B cell (primary cell): ENCODE data around the gene MBNL2. TPM values are rescaled to one million over a fixed set of nuclear protein-coding genes. Genes with fewer than 3 reads are reported as not detected.

Source experiments
- ATAC-seq: fragments of 200-7000 bp; cut with Tn5 transposase; one replicate; pipeline ENCODE4 v1.10.0; 2021; ENCODE audit warnings: low read depth, mild to moderate bottlenecking, moderate number of reproducible peaks, moderate library complexity
- CTCF ChIA-PET: fragments of 350-600 bp; sonication (Branson Sonifier 250); formaldehyde crosslinking; loops from one replicate; lab custom pipeline; 2021; ENCODE audit warnings: antibody characterized with exemption, inconsistent platforms; lab: Charles Lee
- POLR2A ChIA-PET: fragments of 350-600 bp; sonication (Branson Sonifier 250); formaldehyde crosslinking; loops from one replicate; lab custom pipeline; 2021; ENCODE audit warnings: antibody characterized with exemption; lab: Charles Lee
- DNase-seq: peaks from one replicate; pipeline ENCODE4 v3.0.0; 2013
- H2AFZ ChIP-seq: 2 replicates; pipeline ENCODE4 v1.6.1; 2012; ENCODE audit warnings: mild to moderate bottlenecking, low read depth, low read length; ENCODE audit not compliant: insufficient read depth, poor library complexity, severe bottlenecking
- H3K27ac ChIP-seq, 2 donors: 1 replicate in 1 of 2; 2 replicates in 1 of 2; pipeline ENCODE4 v1.5.1; 2012 to 2013; ENCODE audit warnings: low read length in 2 of 2, mild to moderate bottlenecking in 2 of 2, moderate library complexity in 1 of 2
- H3K27me3 ChIP-seq, 4 experiments: fragments of 200-600 bp in 1 of 4; sonication (generic) in 1 of 4; replicated peaks in 1 of 4; 1 replicate in 2 of 4; 2 replicates in 2 of 4; pipeline versions ENCODE4 v1.6.1 to v1.7.0; 2013 to 2016; ENCODE audit warnings: low read length in 3 of 4, mild to moderate bottlenecking in 2 of 4, mixed read lengths in 1 of 4, moderate library complexity in 1 of 4; ENCODE audit not compliant: insufficient read depth in 4 of 4, control insufficient read depth in 3 of 4; ENCODE audit errors: control extremely low read depth in 1 of 4
- H3K36me3 ChIP-seq, 2 experiments: replicated peaks in 1 of 2; 1 replicate in 1 of 2; 2 replicates in 1 of 2; pipeline versions ENCODE4 v1.6.1 to v1.7.1; 2013; ENCODE audit warnings: low read length in 1 of 2; ENCODE audit not compliant: insufficient read depth in 2 of 2, control insufficient read depth in 1 of 2; ENCODE audit errors: control extremely low read depth in 1 of 2, extremely low read depth in 1 of 2
- H3K4me1 ChIP-seq, 2 donors: fragments of 200-600 bp in 1 of 2; sonication (generic) in 1 of 2; 1 replicate in 1 of 2; 2 replicates in 1 of 2; pipeline versions ENCODE4 v1.5.1 to v1.6.1; 2013 to 2017; ENCODE audit warnings: low read length in 2 of 2; ENCODE audit not compliant: control insufficient read depth in 2 of 2, insufficient read depth in 2 of 2
- H3K4me2 ChIP-seq: replicated peaks from 2 replicates; pipeline ENCODE3; 2012; ENCODE audit warnings: mild to moderate bottlenecking, low read depth, low read length; ENCODE audit not compliant: poor library complexity, severe bottlenecking
- H3K4me3 ChIP-seq, 5 experiments: fragments of 200-600 bp in 1 of 5; sonication (generic) in 1 of 5; 1 replicate in 3 of 5; 2 replicates in 2 of 5; pipeline versions ENCODE4 v1.5.1 to v1.7.0; 2011 to 2016; ENCODE audit warnings: low read length in 4 of 5, mild to moderate bottlenecking in 4 of 5, low read depth in 2 of 5, control low read depth in 1 of 5, moderate library complexity in 1 of 5; ENCODE audit not compliant: insufficient read depth in 1 of 5; ENCODE audit errors: control extremely low read depth in 1 of 5, extremely low read depth in 1 of 5
- H3K79me2 ChIP-seq: fragments of 200-600 bp; sonication (generic); one replicate; pipeline ENCODE4 v1.6.0; 2016; ENCODE audit warnings: low read length; ENCODE audit not compliant: control insufficient read depth, insufficient read depth
- H3K9ac ChIP-seq: fragments of 200-600 bp; sonication (generic); 2 replicates; pipeline ENCODE4 v1.6.1; 2017; ENCODE audit warnings: mild to moderate bottlenecking, low read length, moderate library complexity
- H3K9me3 ChIP-seq, 3 donors: one replicate each; pipeline versions ENCODE4 v1.6.1 to v1.7.1; 2013; ENCODE audit warnings: low read length in 2 of 3; ENCODE audit not compliant: control insufficient read depth in 2 of 3, insufficient read depth in 1 of 3; ENCODE audit errors: control extremely low read depth in 1 of 3
- H4K20me1 ChIP-seq: 2 replicates; pipeline ENCODE4 v1.6.0; 2012; ENCODE audit warnings: mild to moderate bottlenecking, low read length; ENCODE audit not compliant: insufficient read depth, control insufficient read depth, poor library complexity, severe bottlenecking
- H3K27ac Mint-ChIP-seq: one replicate; pipeline ENCODE4 v1.8.0; 2021; ENCODE audit warnings: mixed read lengths
- H3K27me3 Mint-ChIP-seq: one replicate; pipeline ENCODE4 v1.8.0; 2021; ENCODE audit warnings: mixed read lengths
- H3K4me1 Mint-ChIP-seq: one replicate; pipeline ENCODE4 v1.8.0; 2021; ENCODE audit warnings: mixed read lengths
- H3K4me3 Mint-ChIP-seq: one replicate; pipeline ENCODE4 v1.8.0; 2021; ENCODE audit warnings: mixed read lengths
- H3K9me3 Mint-ChIP-seq: one replicate; pipeline ENCODE4 v1.8.0; 2022; ENCODE audit warnings: mixed read lengths; ENCODE audit not compliant: insufficient read depth
- CTCF ChIP-seq: fragments of 200-600 bp; IDR thresholded peaks from one replicate; pipeline ENCODE4 v1.8.0; 2022; ENCODE audit warnings: antibody characterized with exemption, mild to moderate bottlenecking
- EZH2 ChIP-seq: IDR thresholded peaks from 2 replicates; pipeline ENCODE4 v1.6.1; 2012; ENCODE audit warnings: borderline replicate concordance, low read depth, mild to moderate bottlenecking, moderate library complexity, low read length; ENCODE audit not compliant: insufficient read depth, poor library complexity, severe bottlenecking
- WGBS: methylation state at CpG from one replicate; pipeline ENCODE4 v1.1.5; 2013; ENCODE audit warnings: missing lambda C conversion rate; ENCODE audit not compliant: insufficient coverage; 5-methylcytosine and 5-hydroxymethylcytosine counted together
- intact Hi-C: fragments of 100-400 bp; cut with micrococcal nuclease; formaldehyde crosslinking; loops from one replicate; pipeline ENCODE4 v1.10.0; 2022
- polyA plus RNA-seq: library from polyadenylated mRNA; depleted of rRNA; stranded (reverse); fragments of >200 nt; gene quantifications from 2 replicates; pipeline ENCODE4 v1.2.3, GENCODE V29; 2012
- total RNA-seq, 2 donors: library from RNA; stranded (reverse); fragments of 120-200 nt in 1 of 2; gene quantifications; 1 replicate in 1 of 2; 2 replicates in 1 of 2; pipeline versions ENCODE4 v1.2.3 to v1.2.4, GENCODE V29; 2013 to 2022

The MBNL2 gene
- total and polyA plus RNA-seq, 2 donors (not counting 1 experiment from before 2014, with no cell fraction given): 6.9 to 50.1 TPM

DNA sequence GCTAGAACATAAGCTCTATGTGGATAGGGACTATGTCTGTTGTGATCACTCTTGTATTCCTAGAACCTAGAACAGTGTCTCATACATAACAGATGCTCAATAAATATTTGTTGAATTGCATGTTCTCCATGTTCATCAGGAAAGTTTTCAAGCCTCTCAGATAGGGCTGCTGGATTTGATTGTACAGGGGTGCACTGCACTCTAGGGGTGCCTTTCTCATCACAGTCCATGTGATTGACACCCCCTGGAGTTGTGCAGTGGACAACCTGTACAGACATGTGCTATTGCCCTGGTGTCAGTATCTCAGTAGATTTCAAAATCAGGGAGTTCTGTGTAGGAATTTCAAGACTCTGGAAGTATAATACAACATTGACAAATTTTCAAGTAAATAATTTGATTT is 58.9 kb downstream of the MBNL2 start:
- intact Hi-C loops: no loop called here
- Mint-ChIP-seq H3K9me3 (no peaks in the 10 kb centered on the region), H3K27ac (no peak overlapping the region), H3K27me3 (no peaks in the 10 kb centered on the region), H3K4me1 (peaks cover 64% of the 10 kb centered on the region), H3K4me3 (no peak overlapping the region)
- no peak overlapping the region for H3K27ac ChIP-seq
- H2AFZ ChIP-seq: no peak overlapping the region
- no peak for TF ChIP-seq EZH2
- no peak for TF ChIP-seq CTCF
- ChIA-PET POLR2A (no interaction called here), CTCF (no interaction called here)
- DNase-seq (no peak), ATAC-seq (no peak)
- H4K20me1 ChIP-seq: peaks cover 78% of the 10 kb centered on the region
- H3K27me3 ChIP-seq: no peaks in the 10 kb centered on the region
- peaks cover 0 to 5% of the 10 kb centered on the region in 2 experiments for H3K36me3 ChIP-seq
- H3K4me3 ChIP-seq: no peak overlapping the region
- H3K9me3 ChIP-seq: no peaks in the 10 kb centered on the region
- peaks cover 5 to 8% of the 10 kb centered on the region in 2 donors for H3K4me1 ChIP-seq
- H3K79me2 ChIP-seq: peaks cover 74% of the 10 kb centered on the region
- no peak overlapping the region for H3K4me2 ChIP-seq
- no peak overlapping the region for H3K9ac ChIP-seq

DNA sequence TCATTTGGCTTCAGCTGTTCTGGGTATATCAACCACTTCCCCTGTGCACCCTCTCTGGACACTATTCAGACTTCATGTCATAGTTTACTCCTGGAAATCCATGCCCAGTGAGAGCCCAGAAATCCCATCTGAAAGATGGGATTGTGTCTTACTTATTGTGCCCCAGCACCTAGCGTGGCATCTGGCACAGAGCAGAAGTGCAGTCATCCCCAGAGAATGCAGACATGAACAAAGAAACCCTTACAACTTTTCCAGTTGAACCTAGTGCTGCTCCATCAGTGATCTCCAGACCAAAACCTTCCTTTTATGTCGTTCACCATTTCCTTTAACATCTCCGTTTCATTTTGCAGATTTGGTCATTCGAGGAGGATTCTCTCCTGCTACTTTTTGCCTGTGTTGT is 60.6 kb downstream of the MBNL2 start:
- H3K27ac ChIP-seq: no peak overlapping the region

More for the DNA sequence above, 60.6 kb downstream of the MBNL2 start:
- Mint-ChIP-seq H3K27ac (no peak overlapping the region), H3K27me3 (no peaks in the 10 kb centered on the region), H3K4me1 (peaks cover 56% of the 10 kb centered on the region), H3K4me3 (no peak overlapping the region), H3K9me3 (no peaks in the 10 kb centered on the region)
- no peak overlapping the region for H3K4me2 ChIP-seq
- no peak overlapping the region for H3K9ac ChIP-seq
- ATAC-seq: no peak
- no peak overlapping the region for H3K4me3 ChIP-seq
- no peak for DNase-seq
- peaks cover 81% of the 10 kb centered on the region for H4K20me1 ChIP-seq
- 89% methylated on average over 4 of the region's 4 CpGs for WGBS
- H3K36me3 ChIP-seq: peaks cover 0 to 3% of the 10 kb centered on the region in 2 experiments
- H2AFZ ChIP-seq: no peak overlapping the region
- H3K27me3 ChIP-seq: no peaks in the 10 kb centered on the region
- peaks cover 0 to 2% of the 10 kb centered on the region in 2 donors for H3K4me1 ChIP-seq
- ChIA-PET POLR2A (no interaction called here), CTCF (no interaction called here)
- intact Hi-C loops: no loop called here
- H3K9me3 ChIP-seq: no peaks in the 10 kb centered on the region
- H3K79me2 ChIP-seq: peaks cover 70% of the 10 kb centered on the region
- TF ChIP-seq EZH2 (no peak), CTCF (no peak)
